ENCODE data around the gene ACO2.
"Not testable (repeated sequence)": the region's sequence is repeated elsewhere in the genome, so short reads cannot be mapped to it uniquely, and the experiment has no call there.

ACO2 gene

GRCh38 chr22:41448189-41448808 is 20.6 kb upstream of the ACO2 start:
- peak; percentile 97 for DNase-seq

- DNase-seq: no peak
These were observed 10.7 kb upstream of the ACO2 start for GRCh38 chr22:41458161-41458728.

GRCh38 chr22:41459431-41459830 is 9.5 kb upstream of the ACO2 start:
- DNase-seq: no peak

- not testable (repeated sequence) for DNase-seq
These were observed 8.8 kb upstream of the ACO2 start for GRCh38 chr22:41460071-41460470.

GRCh38 chr22:41461901-41462300 is 7.0 kb upstream of the ACO2 start:
- no peak for DNase-seq

- no peak for DNase-seq
These were observed 418 bp downstream of the ACO2 start for GRCh38 chr22:41469218-41469851.

GRCh38 chr22:41470886-41471285 is 2.0 kb downstream of the ACO2 start:
- DNase-seq: no peak

- DNase-seq: no peak
These were observed 2.7 kb downstream of the ACO2 start for GRCh38 chr22:41471568-41471967.

- DNase-seq: no peak
These were observed 6.0 kb downstream of the ACO2 start for GRCh38 chr22:41474872-41475451.

- no peak for DNase-seq
These were observed 9.6 kb downstream of the ACO2 start for GRCh38 chr22:41478473-41478872.

GRCh38 chr22:41478891-41479521 is 10.1 kb downstream of the ACO2 start:
- no peak for DNase-seq

- DNase-seq: no peak
These were observed 10.9 kb downstream of the ACO2 start for GRCh38 chr22:41479671-41480396.

GRCh38 chr22:41480397-41480735 is 11.4 kb downstream of the ACO2 start:
- no peak for DNase-seq

GRCh38 chr22:41481131-41481830 is 12.4 kb downstream of the ACO2 start:
- no peak for DNase-seq

- no peak for DNase-seq
These were observed 13.0 kb downstream of the ACO2 start for GRCh38 chr22:41481925-41482318.

- DNase-seq: no peak
These were observed 13.5 kb downstream of the ACO2 start for GRCh38 chr22:41482319-41482935.

- DNase-seq: no peak
These were observed 16.1 kb downstream of the ACO2 start for GRCh38 chr22:41485033-41485432.

- DNase-seq: no peak
These were observed 18.4 kb downstream of the ACO2 start for GRCh38 chr22:41487037-41487935.

- DNase-seq: no peak
These were observed 19.2 kb downstream of the ACO2 start for GRCh38 chr22:41488076-41488475.

GRCh38 chr22:41488596-41489385 is 19.9 kb downstream of the ACO2 start:
- no peak for DNase-seq

Measured in right forelimb (tissue), 1 donor.